IPS DF 4.7 (cell line): ENCODE results near the gene HMGCR.

ENCODE experiments used
- DNase-seq: peaks from one replicate; pipeline ENCODE4 v3.0.0-alpha.2; 2013; ENCODE audit warnings: low spot score; ENCODE audit errors: extremely low read depth

Gene HMGCR

GRCh38 chr5:75340714-75341478 is 3.9 kb downstream of the HMGCR start:
- DNase-seq: no peak

- DNase-seq: no peak
These were observed 4.9 kb downstream of the HMGCR start for GRCh38 chr5:75341934-75342333.

GRCh38 chr5:75342836-75343235 is 5.8 kb downstream of the HMGCR start:
- DNase-seq: no peak

- DNase-seq: no peak
These were observed 11.2 kb downstream of the HMGCR start for GRCh38 chr5:75348241-75348640.

GRCh38 chr5:75349663-75350062 is 12.6 kb downstream of the HMGCR start:
- DNase-seq: no peak

- no peak for DNase-seq
These were observed 14.3 kb downstream of the HMGCR start for GRCh38 chr5:75351139-75351926.

- no peak for DNase-seq
These were observed 18.2 kb downstream of the HMGCR start for GRCh38 chr5:75355236-75355635.

- no peak for DNase-seq
These were observed 19.7 kb downstream of the HMGCR start for GRCh38 chr5:75356719-75357118.

- DNase-seq: no peak
These were observed 21.1 kb downstream of the HMGCR start for GRCh38 chr5:75358117-75358516.

GRCh38 chr5:75361310-75361709 is 24.3 kb downstream of the HMGCR start:
- no peak for DNase-seq

GRCh38 chr5:75362474-75362975 is 25.5 kb downstream of the HMGCR start:
- DNase-seq: no peak

- no peak for DNase-seq
These were observed 26.1 kb downstream of the HMGCR start for GRCh38 chr5:75363111-75363510.

GRCh38 chr5:75363726-75364495 is 26.9 kb downstream of the HMGCR start:
- no peak for DNase-seq

- no peak for DNase-seq
These were observed 27.7 kb downstream of the HMGCR start for GRCh38 chr5:75364571-75365280.

GRCh38 chr5:75365740-75366139 is 28.7 kb downstream of the HMGCR start:
- DNase-seq: no peak

- no peak for DNase-seq
These were observed 29.8 kb downstream of the HMGCR start for GRCh38 chr5:75366787-75367186.

GRCh38 chr5:75367401-75367800 is 30.4 kb downstream of the HMGCR start:
- no peak for DNase-seq

GRCh38 chr5:75368391-75368790 is 31.4 kb downstream of the HMGCR start:
- no peak for DNase-seq

GRCh38 chr5:75373862-75374261 is 36.8 kb downstream of the HMGCR start:
- DNase-seq: no peak

- no peak for DNase-seq
These were observed 37.4 kb downstream of the HMGCR start for GRCh38 chr5:75374394-75374814.

GRCh38 chr5:75375414-75375813 is 38.4 kb downstream of the HMGCR start:
- no peak for DNase-seq
